ENCODE measurements around the gene SELENOS.

Gene SELENOS

DNA sequence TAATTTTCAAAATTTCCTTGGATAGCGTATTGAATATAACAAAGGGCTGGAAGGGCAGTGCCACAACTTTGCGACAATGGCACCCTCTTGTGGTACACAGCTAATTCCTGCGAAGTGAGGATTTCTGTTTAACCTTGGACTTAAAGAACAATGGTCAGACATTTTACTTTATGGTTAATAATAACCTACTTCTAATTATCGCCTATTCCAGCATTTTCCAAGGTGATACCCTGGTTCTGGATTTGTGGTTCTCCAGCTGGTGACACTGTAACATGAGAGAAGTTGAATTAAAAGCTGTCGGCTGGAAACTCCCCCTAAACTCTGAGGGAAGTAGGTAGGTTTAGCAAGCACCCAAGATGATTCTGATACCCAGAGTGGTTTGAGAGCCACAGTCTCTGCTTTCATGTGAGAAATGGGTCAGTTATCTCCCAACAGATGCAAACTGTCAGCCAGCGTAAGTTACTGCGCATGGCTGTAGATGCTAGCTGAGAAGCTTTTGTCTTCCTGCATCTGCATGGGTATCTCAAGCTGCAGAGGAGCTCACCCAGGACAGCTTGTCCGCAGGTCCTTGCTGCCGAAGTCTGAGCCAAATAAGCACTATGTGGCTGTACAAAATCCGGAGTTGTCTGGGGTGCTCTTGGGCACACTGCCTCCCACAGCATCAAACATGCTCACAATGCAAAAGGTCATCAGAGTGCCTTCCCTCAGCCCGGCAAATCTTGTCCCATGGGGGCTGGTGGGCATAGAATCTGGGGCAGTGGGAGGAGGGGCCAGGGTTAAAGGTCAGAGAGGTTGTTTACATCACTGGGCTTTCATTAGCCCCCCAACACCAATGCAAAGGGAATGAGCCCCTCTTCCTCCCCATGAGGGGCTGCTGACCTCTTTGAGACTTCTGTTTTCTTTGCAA, 18.8 kb downstream of the SELENOS start:
- TF ChIP-seq, protein P1, sequence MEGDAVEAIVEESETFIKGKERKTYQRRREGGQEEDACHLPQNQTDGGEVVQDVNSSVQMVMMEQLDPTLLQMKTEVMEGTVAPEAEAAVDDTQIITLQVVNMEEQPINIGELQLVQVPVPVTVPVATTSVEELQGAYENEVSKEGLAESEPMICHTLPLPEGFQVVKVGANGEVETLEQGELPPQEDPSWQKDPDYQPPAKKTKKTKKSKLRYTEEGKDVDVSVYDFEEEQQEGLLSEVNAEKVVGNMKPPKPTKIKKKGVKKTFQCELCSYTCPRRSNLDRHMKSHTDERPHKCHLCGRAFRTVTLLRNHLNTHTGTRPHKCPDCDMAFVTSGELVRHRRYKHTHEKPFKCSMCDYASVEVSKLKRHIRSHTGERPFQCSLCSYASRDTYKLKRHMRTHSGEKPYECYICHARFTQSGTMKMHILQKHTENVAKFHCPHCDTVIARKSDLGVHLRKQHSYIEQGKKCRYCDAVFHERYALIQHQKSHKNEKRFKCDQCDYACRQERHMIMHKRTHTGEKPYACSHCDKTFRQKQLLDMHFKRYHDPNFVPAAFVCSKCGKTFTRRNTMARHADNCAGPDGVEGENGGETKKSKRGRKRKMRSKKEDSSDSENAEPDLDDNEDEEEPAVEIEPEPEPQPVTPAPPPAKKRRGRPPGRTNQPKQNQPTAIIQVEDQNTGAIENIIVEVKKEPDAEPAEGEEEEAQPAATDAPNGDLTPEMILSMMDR (IDR thresholded peaks at IDR 0.05; ENCODE audit: insufficient read depth, low read length, poor library complexity, severe bottlenecking): peak; percentile 75
- no peak for DNase-seq (ENCODE audit: extremely low read depth, insufficient read length)
- Histone ChIP-seq H3K36me3 (ENCODE audit: control insufficient read depth, insufficient read depth, low read length) (no peaks in the 10 kb centered on the region), H3K4me3 (replicated peaks; ENCODE audit: low read depth, low read length) (no peak overlapping the region), H3K27me3 (replicated peaks; ENCODE audit: control insufficient read depth, insufficient read depth, low read length) (no peaks in the 10 kb centered on the region)

DNA sequence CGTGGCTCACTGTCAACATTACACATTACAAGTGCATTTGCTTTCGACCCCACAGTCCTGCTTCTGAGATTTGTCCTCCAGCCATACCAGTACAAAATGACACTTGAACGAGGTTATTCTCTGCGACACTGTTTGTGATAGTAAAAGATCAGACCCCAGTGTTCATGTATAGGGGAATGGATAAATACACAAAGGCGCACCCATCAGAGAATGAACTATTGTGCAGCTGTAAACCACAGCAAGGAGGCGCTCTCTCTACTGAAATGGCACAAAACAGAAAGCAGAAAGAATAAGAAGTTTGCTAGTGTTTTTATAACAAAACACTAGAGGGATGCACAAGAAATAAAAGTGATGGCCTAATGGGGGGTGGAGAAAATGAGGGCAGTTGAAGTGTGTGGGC, 20.5 kb downstream of the SELENOS start:
- no peak for DNase-seq (ENCODE audit: extremely low read depth, insufficient read length)
- Histone ChIP-seq H3K27me3 (replicated peaks; ENCODE audit: control insufficient read depth, insufficient read depth, low read length) (no peaks in the 10 kb centered on the region), H3K36me3 (ENCODE audit: control insufficient read depth, insufficient read depth, low read length) (no peaks in the 10 kb centered on the region), H3K4me3 (replicated peaks; ENCODE audit: low read depth, low read length) (no peak overlapping the region)
- TF ChIP-seq, protein P1 (IDR thresholded peaks at IDR 0.05; ENCODE audit: insufficient read depth, low read length, poor library complexity, severe bottlenecking): peak; percentile 77

DNA sequence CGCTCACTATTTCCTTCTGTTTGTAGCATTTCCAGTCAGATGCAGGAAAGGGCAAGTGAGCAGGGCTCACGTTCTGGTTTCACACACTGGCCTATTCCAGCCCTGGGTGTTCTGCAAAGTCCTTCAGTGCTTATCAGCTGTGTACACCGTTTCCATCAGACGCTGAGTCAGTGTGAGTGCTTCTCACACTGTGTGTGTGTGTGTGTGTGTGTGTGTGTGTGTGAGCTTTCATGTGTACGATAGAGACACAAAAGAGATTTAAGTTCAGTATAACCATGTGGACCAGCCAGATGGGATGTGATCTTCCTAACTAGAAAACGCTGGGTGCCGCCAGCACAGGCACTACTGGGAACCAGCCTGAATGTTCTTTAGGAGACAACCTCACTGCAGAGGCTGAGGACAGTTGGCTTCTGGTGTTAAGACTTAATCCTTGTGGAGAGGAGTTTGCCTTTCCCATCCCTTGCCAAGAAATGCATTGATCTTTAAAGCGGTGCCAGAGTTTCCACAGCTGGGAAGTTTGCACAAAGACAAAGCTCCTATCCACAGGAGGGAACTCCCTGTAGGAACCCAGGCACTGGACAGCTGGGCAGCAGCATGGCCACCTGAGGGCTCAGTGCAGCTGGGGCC, 21.6 kb downstream of the SELENOS start:
- no peak overlapping the region for H3K4me3 ChIP-seq (replicated peaks; ENCODE audit: low read depth, low read length)
- H3K36me3 ChIP-seq (ENCODE audit: control insufficient read depth, insufficient read depth, low read length): no peaks in the 10 kb centered on the region
- TF ChIP-seq, protein P1 (IDR thresholded peaks at IDR 0.05; ENCODE audit: insufficient read depth, low read length, poor library complexity, severe bottlenecking): no peak
- H3K27me3 ChIP-seq (replicated peaks; ENCODE audit: control insufficient read depth, insufficient read depth, low read length): no peaks in the 10 kb centered on the region
- DNase-seq (ENCODE audit: extremely low read depth, insufficient read length): no peak

DNA sequence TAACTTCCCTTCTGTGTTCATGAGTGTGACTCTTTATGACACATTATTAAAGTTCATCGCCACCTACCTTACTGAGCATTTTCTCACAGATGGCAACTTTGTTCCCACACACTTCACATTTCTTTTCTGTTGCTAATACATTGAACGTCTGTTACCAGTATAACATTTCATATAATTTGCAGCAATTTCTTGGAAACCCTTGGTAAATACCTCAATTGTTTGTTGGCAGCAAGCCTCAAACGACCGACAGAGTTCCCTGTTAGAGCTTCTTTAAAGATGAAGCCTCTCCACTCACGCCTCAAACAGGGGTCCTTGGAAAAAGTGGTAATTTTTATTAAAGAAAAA, 22.3 kb downstream of the SELENOS start:
- TF ChIP-seq, protein P1 (IDR thresholded peaks at IDR 0.05; ENCODE audit: insufficient read depth, low read length, poor library complexity, severe bottlenecking): no peak
- Histone ChIP-seq H3K36me3 (ENCODE audit: control insufficient read depth, insufficient read depth, low read length) (no peaks in the 10 kb centered on the region), H3K4me3 (replicated peaks; ENCODE audit: low read depth, low read length) (no peak overlapping the region), H3K27me3 (replicated peaks; ENCODE audit: control insufficient read depth, insufficient read depth, low read length) (no peaks in the 10 kb centered on the region)
- no peak for DNase-seq (ENCODE audit: extremely low read depth, insufficient read length)

DNA sequence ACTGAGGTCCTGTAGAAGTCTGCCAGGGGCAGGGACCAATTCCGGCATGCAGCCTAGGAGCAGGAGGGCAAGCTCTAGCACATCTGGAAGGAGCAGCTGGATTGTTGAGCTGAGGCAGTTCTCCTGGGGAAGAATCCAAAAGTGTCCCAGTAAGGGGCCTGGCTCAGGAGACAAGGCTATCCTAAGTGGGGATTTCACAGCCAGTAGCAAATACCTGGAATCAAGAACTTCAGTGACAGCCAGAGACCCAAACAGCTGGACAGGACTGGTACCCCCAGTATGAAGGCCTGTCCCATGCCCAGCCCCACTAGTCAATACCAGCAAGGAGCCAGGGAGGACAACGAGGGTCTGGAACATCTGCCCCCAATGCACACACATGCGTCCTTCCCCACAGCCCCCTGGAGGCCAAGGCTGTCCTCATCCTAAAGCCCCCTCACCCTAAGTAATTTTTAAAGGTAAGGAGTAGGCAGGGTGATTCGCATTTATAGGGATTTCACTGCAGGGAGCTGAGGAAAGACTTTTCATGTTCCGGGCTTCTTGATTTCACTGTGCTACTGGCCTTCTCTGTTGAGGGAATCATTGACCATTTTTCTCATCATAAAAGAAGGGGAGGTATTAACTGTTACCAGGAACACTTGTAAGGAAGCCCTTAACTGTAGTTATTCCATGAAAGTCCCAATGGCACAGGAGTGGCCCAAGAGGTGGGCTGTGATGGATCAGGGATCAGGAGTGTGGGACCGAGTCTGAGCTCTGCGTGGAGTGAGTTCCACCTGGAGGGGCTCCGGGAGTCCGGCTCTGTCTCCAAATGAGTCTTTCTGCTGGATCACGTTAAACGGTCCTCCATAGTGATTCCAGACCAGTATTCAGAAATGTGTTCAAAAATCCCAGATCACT, 22.9 kb downstream of the SELENOS start:
- no peaks in the 10 kb centered on the region for H3K27me3 ChIP-seq (replicated peaks; ENCODE audit: control insufficient read depth, insufficient read depth, low read length)
- no peak for DNase-seq (ENCODE audit: extremely low read depth, insufficient read length)
- no peak overlapping the region for H3K4me3 ChIP-seq (replicated peaks; ENCODE audit: low read depth, low read length)
- TF ChIP-seq, protein P1 (IDR thresholded peaks at IDR 0.05; ENCODE audit: insufficient read depth, low read length, poor library complexity, severe bottlenecking): no peak
- H3K36me3 ChIP-seq (ENCODE audit: control insufficient read depth, insufficient read depth, low read length): no peaks in the 10 kb centered on the region

All from GM06990 (cell line).